ENCODE measurements around the gene SNX25. TPM values are rescaled to one million over a fixed set of nuclear protein-coding genes. Genes with fewer than 3 reads are reported as not detected.
A peak's percentile ranks its signal among the peaks of the same experiment; 100 is the strongest.

The SNX25 gene
- total and polyA plus RNA-seq, 12 donors: 4.4 to 12.6 (median 9.2) TPM

GRCh38 chr4:185227131-185227551, 17.7 kb downstream of the SNX25 start:
- ATAC-seq (peak in 7 of 8 donors; percentile 29 to 78 (median 63)), DNase-seq (no peak)
- H3K27me3 ChIP-seq: no peaks in the 10 kb centered on the region
- H3K27ac ChIP-seq: no peak overlapping the region
- no peaks in the 10 kb centered on the region for H3K9me3 ChIP-seq
- H3K4me1 ChIP-seq: peaks cover 0 to 14% (median 0%) of the 10 kb centered on the region in 9 donors
- H3K4me3 ChIP-seq: no peak overlapping the region
- 38 to 42% methylated on average over 4 of the region's 4 CpGs for WGBS, 2 donors
- no peaks in the 10 kb centered on the region for H3K36me3 ChIP-seq
- intact Hi-C loops (cut with DNase I): no loop called here
- TF ChIP-seq CTCF (IDR thresholded peaks at IDR 0.05): peak in 4 of 9 donors; percentile 7 to 30 (median 22)

GRCh38 chr4:185227713-185228278, 18.4 kb downstream of the SNX25 start:
- Histone ChIP-seq H3K27ac (no peak overlapping the region), H3K4me3 (no peak overlapping the region), H3K36me3 (no peaks in the 10 kb centered on the region), H3K27me3 (no peaks in the 10 kb centered on the region), H3K4me1 (peaks cover 0 to 14% (median 0%) of the 10 kb centered on the region in 9 donors), H3K9me3 (no peaks in the 10 kb centered on the region)
- peak in 5 of 8 donors; percentile 20 to 55 (median 33) for ATAC-seq
- no peak for TF ChIP-seq CTCF (IDR thresholded peaks at IDR 0.05)
- no peak for DNase-seq
- intact Hi-C loops (cut with DNase I): no loop called here
- WGBS, 2 donors: 90 to 93% methylated on average over 9 of the region's 9 CpGs

- no peak for DNase-seq
- H3K27ac ChIP-seq: no peak overlapping the region
- 86 to 91% methylated on average over 19 of the region's 19 CpGs for WGBS, 2 donors
Observed at GRCh38 chr4:185229021-185229818, 19.8 kb downstream of the SNX25 start.

GRCh38 chr4:185232370-185232769, 23.0 kb downstream of the SNX25 start:
- H3K4me1 ChIP-seq: peaks cover 0 to 30% (median 9%) of the 10 kb centered on the region in 9 donors
- H3K9me3 ChIP-seq: no peaks in the 10 kb centered on the region
- 81 to 86% methylated on average over 6 of the region's 6 CpGs for WGBS, 2 donors
- no peak overlapping the region for H3K4me3 ChIP-seq
- H3K36me3 ChIP-seq: no peaks in the 10 kb centered on the region
- intact Hi-C loops (cut with DNase I): no loop called here
- no peak for DNase-seq
- no peak for TF ChIP-seq CTCF (IDR thresholded peaks at IDR 0.05)
- no peak overlapping the region for H3K27ac ChIP-seq
- no peak for ATAC-seq
- no peaks in the 10 kb centered on the region for H3K27me3 ChIP-seq

More at GRCh38 chr4:185229021-185229818, 19.8 kb downstream of the SNX25 start:
- no peaks in the 10 kb centered on the region for H3K27me3 ChIP-seq
- H3K36me3 ChIP-seq: no peaks in the 10 kb centered on the region
- H3K9me3 ChIP-seq: no peaks in the 10 kb centered on the region
- H3K4me3 ChIP-seq: no peak overlapping the region
- intact Hi-C loops (cut with DNase I): no loop called here
- no peak for TF ChIP-seq CTCF (IDR thresholded peaks at IDR 0.05)
- H3K4me1 ChIP-seq: peaks cover 0 to 14% (median 0%) of the 10 kb centered on the region in 9 donors
- ATAC-seq: no peak

Data from heart right ventricle (tissue), 16 donors.